Sigmoid colon (tissue), 7 donors: ENCODE measurements around the gene COL6A2. TPM values are rescaled to one million over a fixed set of nuclear protein-coding genes. Genes with fewer than 3 reads are reported as not detected.

Source experiments
- DNase-seq: peaks from one replicate; pipeline ENCODE4 v3.0.0-alpha.2; 2019
- H3K27ac ChIP-seq, 4 donors: fragments of 200-600 bp; sonication (generic); one replicate each; pipeline ENCODE4 v1.5.1; 2016 to 2019; ENCODE audit warnings: mild to moderate bottlenecking in 1 of 4
- H3K27me3 ChIP-seq, 3 donors: fragments of 200-600 bp; sonication (generic); one replicate each; pipeline ENCODE4 v1.5.1; 2019; ENCODE audit warnings: mild to moderate bottlenecking in 1 of 3
- H3K36me3 ChIP-seq, 4 donors: fragments of 200-600 bp; sonication (generic); one replicate each; pipeline ENCODE4 v1.5.1; 2016 to 2019
- H3K4me1 ChIP-seq, 4 donors: fragments of 200-600 bp; sonication (generic); one replicate each; pipeline ENCODE4 v1.5.1; 2017 to 2019
- H3K4me3 ChIP-seq, 4 donors: fragments of 200-600 bp; sonication (generic); one replicate each; pipeline ENCODE4 v1.5.1; 2017 to 2019; ENCODE audit warnings: mild to moderate bottlenecking in 2 of 4, moderate library complexity in 1 of 4
- H3K9me3 ChIP-seq, 4 donors: fragments of 200-600 bp in 3 of 4; sonication (generic) in 3 of 4; one replicate each; pipeline versions ENCODE4 v1.5.1 to v1.6.1; 2013 to 2019
- CTCF ChIP-seq, 4 experiments: fragments of 450-650 bp in 3 of 4; fragments of 200-600 bp in 1 of 4; IDR thresholded peaks; one replicate each; pipeline ENCODE4 v1.5.1; 2016 to 2019; ENCODE audit warnings: antibody characterized with exemption in 4 of 4, mild to moderate bottlenecking in 3 of 4, moderate library complexity in 2 of 4
- EP300 ChIP-seq, 4 donors: sonication (generic); formaldehyde crosslinking; IDR thresholded peaks; one replicate each; pipeline ENCODE4 v1.6.1; 2017; ENCODE audit warnings: antibody characterized with exemption in 4 of 4
- POLR2A ChIP-seq, 2 donors: fragments of 450-650 bp; IDR thresholded peaks; one replicate each; pipeline ENCODE4 v1.6.1; 2016; ENCODE audit warnings: antibody characterized with exemption in 2 of 2, mild to moderate bottlenecking in 2 of 2, moderate library complexity in 2 of 2
- POLR2AphosphoS5 ChIP-seq, 4 donors: sonication (generic); formaldehyde crosslinking; IDR thresholded peaks; one replicate each; pipeline ENCODE4 v1.6.1; 2017; ENCODE audit warnings: antibody characterized with exemption in 4 of 4
- WGBS, 2 donors: extraction: QIAGEN DNeasy Blood & Tissue Kit; methylation state at CpG; one replicate each; pipeline ENCODE4 v1.1.7; 2013; 5-methylcytosine and 5-hydroxymethylcytosine counted together
- intact Hi-C: fragments of 100-400 bp; cut with DNase I; formaldehyde crosslinking; loops from one replicate; pipeline ENCODE4 v1.15.1; 2023
- polyA plus RNA-seq, 3 donors: library from polyadenylated mRNA; stranded (reverse); fragments of 200-250 nt; gene quantifications; one replicate each; pipeline ENCODE4 v1.2.3, GENCODE V29; 2013
- total RNA-seq, 4 donors: library from RNA; depleted of rRNA; stranded (reverse); fragments of >200 nt; gene quantifications; one replicate each; pipeline ENCODE4 v1.1.0, GENCODE V29; 2016
- donor health status: healthy with polysubstance abuse.
- donor health status: Bipolar disorder and iron deficiency.
- donor health status: healthy.

The COL6A2 gene
- total and polyA plus RNA-seq, 7 donors, result 14.3 to 1,745 (median 570) TPM

DNA sequence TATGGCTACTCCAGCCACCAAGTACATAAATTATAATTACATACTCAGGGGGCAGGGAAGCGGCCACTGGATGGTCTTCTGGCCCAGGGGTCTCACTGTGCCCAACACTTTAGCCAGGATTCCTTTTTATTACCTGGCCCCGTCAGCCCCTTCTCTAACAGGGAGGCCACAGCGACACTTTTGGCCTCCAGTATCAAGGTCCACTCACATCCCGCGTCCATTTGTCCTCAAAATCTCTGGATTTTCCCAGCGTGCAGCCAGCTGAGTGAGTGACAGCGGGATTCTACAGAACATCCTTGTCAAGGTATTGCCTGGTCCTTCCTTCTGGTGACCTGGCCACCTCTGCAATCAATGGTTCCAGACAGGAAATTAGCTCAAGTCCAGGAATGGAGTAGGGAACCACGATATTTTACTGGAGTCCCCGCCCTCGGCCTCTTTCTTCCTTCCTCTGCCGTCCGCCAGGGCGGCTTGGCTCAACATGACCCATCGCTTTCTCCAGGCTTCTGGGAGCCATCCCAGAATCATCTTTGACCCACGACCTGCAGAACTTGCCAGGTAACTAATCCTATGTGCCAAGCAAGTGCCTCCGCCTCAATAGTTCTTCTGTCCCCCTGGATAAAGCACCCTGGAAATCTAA, 2.7 kb upstream of the COL6A2 start:
- TF ChIP-seq POLR2AphosphoS5 (IDR thresholded peaks at IDR 0.05) (no peak), POLR2A (IDR thresholded peaks at IDR 0.05) (no peak), EP300 (IDR thresholded peaks at IDR 0.05) (no peak), CTCF (IDR thresholded peaks at IDR 0.05) (no peak)
- peak overlapping the region; percentile 98 to 100 (median 99) for H3K27ac ChIP-seq
- no peak overlapping the region for H3K4me3 ChIP-seq
- peaks cover 0 to 70% (median 56%) of the 10 kb centered on the region in 4 donors for H3K4me1 ChIP-seq
- intact Hi-C loops, result no loop called here
- H3K9me3 ChIP-seq, result no peaks in the 10 kb centered on the region
- H3K36me3 ChIP-seq, result no peaks in the 10 kb centered on the region
- H3K27me3 ChIP-seq, result no peaks in the 10 kb centered on the region
- DNase-seq, result peak; percentile 66
- 69 to 76% methylated on average over 16 of the region's 16 CpGs for WGBS, 2 donors

- peak overlapping the region; percentile 98 to 100 (median 99) for H3K27ac ChIP-seq
- no peak for TF ChIP-seq POLR2AphosphoS5 (IDR thresholded peaks at IDR 0.05)
- no peak for TF ChIP-seq EP300 (IDR thresholded peaks at IDR 0.05)
- TF ChIP-seq CTCF (IDR thresholded peaks at IDR 0.05), result no peak
- no peak for TF ChIP-seq POLR2A (IDR thresholded peaks at IDR 0.05)
- no peak for DNase-seq
Measured at GRCh38 chr21:46095814-46096595, 1.9 kb upstream of the COL6A2 start.

DNA sequence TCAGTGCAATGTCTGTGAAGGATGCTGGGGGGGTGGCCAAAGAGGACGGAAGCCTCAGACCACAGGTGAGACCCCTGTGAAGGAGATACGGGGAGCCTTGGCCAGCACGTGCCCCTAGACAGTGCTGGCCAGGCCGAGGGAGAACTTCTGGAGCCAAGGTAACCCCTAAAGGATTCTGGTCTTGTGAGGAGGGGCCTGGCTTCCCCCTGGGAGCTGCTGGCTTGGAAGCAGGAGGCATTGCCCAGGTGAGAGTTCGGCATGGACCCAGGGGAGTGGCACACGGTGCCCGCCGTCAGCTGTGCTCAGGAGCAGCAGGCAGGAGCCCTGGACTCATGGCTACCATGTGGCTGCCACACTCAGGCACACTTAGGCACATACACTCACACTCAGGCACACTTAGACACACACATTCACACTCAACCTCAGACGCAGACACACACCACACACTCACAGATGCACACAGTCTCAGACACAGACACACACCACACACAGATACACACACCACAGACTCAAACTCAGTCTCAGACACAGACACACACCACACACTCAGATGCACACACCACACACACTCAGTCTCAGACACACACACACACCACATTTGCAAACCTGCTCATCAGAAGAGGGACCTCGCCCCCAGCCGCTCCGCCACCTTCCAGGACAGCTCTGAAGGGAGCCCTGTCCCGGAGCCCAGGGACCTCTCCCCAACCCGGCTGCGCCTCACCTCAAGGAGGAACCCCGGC, 1.1 kb upstream of the COL6A2 start:
- peak overlapping the region; percentile 89 to 98 (median 92) for H3K4me3 ChIP-seq
- H3K27me3 ChIP-seq, result no peaks in the 10 kb centered on the region
- H3K27ac ChIP-seq, result peak overlapping the region; percentile 98 to 100 (median 99)
- 57 to 80% methylated on average over 16 of the region's 16 CpGs for WGBS, 2 donors
- no peaks in the 10 kb centered on the region for H3K36me3 ChIP-seq
- no peak for TF ChIP-seq POLR2A (IDR thresholded peaks at IDR 0.05)
- TF ChIP-seq EP300 (IDR thresholded peaks at IDR 0.05), result no peak
- TF ChIP-seq CTCF (IDR thresholded peaks at IDR 0.05), result no peak
- TF ChIP-seq POLR2AphosphoS5 (IDR thresholded peaks at IDR 0.05), result no peak
- intact Hi-C loops, result loop anchor here (2.0 kb wide), 1 partner anchor 42 kb away; no protein-coding TSS in a partner anchor
- peaks cover 0 to 75% (median 57%) of the 10 kb centered on the region in 4 donors for H3K4me1 ChIP-seq
- DNase-seq, result peak; percentile 70
- H3K9me3 ChIP-seq, result no peaks in the 10 kb centered on the region

More at GRCh38 chr21:46095814-46096595, 1.9 kb upstream of the COL6A2 start:
- Histone ChIP-seq H3K4me3 (no peak overlapping the region), H3K9me3 (no peaks in the 10 kb centered on the region), H3K36me3 (no peaks in the 10 kb centered on the region), H3K27me3 (no peaks in the 10 kb centered on the region), H3K4me1 (peaks cover 0 to 78% (median 63%) of the 10 kb centered on the region in 4 donors)
- WGBS, 2 donors, result 86 to 89% methylated on average over 12 of the region's 12 CpGs
- intact Hi-C loops, result loop anchor here (2.0 kb wide), 1 partner anchor 41 kb away; no protein-coding TSS in a partner anchor

- peaks cover 0 to 8% (median 0%) of the 10 kb centered on the region in 4 donors for H3K9me3 ChIP-seq
- intact Hi-C loops, result loop anchor here (1.0 kb wide), 1 partner anchor 125 kb away; no protein-coding TSS in a partner anchor
- H3K27ac ChIP-seq, result peak overlapping the region; percentile 98 to 100 (median 99)
- no peaks in the 10 kb centered on the region for H3K27me3 ChIP-seq
- DNase-seq, result peak; percentile 78
- WGBS, 2 donors, result 2 to 6% methylated on average over 94 of the region's 94 CpGs
- H3K36me3 ChIP-seq, result no peaks in the 10 kb centered on the region
- peak overlapping the region; percentile 89 to 98 (median 92) for H3K4me3 ChIP-seq
- TF ChIP-seq POLR2A (IDR thresholded peaks at IDR 0.05), result no peak
- TF ChIP-seq CTCF (IDR thresholded peaks at IDR 0.05), result no peak
- peak in 1 of 4 donors; percentile 41 for TF ChIP-seq POLR2AphosphoS5 (IDR thresholded peaks at IDR 0.05)
- TF ChIP-seq EP300 (IDR thresholded peaks at IDR 0.05), result no peak
- H3K4me1 ChIP-seq, result peaks cover 0 to 60% (median 47%) of the 10 kb centered on the region in 4 donors
Measured at GRCh38 chr21:46098303-46099141, 610 bp downstream of the COL6A2 start.
